Endothelial cell (in vitro differentiated cells): Measurements from ENCODE around the gene CD151. TPM values are rescaled to one million over a fixed set of nuclear protein-coding genes. Genes with fewer than 3 reads are reported as not detected.

Experiments used
- DNase-seq: peaks from one replicate; pipeline ENCODE4 v3.0.0; 2021; ENCODE audit warnings: low spot score
- H3K27ac Mint-ChIP-seq: one replicate; pipeline ENCODE4 v1.8.0; 2021; ENCODE audit warnings: mixed read lengths, inconsistent platforms; ENCODE audit not compliant: unreplicated experiment
- H3K27me3 Mint-ChIP-seq: one replicate; pipeline ENCODE4 v1.8.0; 2021; ENCODE audit warnings: mild to moderate bottlenecking, moderate library complexity, mixed read lengths, inconsistent platforms; ENCODE audit not compliant: unreplicated experiment
- H3K36me3 Mint-ChIP-seq: one replicate; pipeline ENCODE4 v1.8.0; 2021; ENCODE audit warnings: mild to moderate bottlenecking, low read depth, mixed read lengths, inconsistent platforms; ENCODE audit not compliant: unreplicated experiment
- H3K4me1 Mint-ChIP-seq: one replicate; pipeline ENCODE4 v1.8.0; 2021; ENCODE audit warnings: mild to moderate bottlenecking, mixed read lengths, inconsistent platforms; ENCODE audit not compliant: unreplicated experiment
- H3K4me3 Mint-ChIP-seq: one replicate; pipeline ENCODE4 v1.8.0; 2021; ENCODE audit warnings: mild to moderate bottlenecking, mixed read lengths, inconsistent platforms; ENCODE audit not compliant: unreplicated experiment
- H3K9me3 Mint-ChIP-seq: one replicate; pipeline ENCODE4 v1.8.0; 2021; ENCODE audit warnings: mixed read lengths, inconsistent platforms; ENCODE audit not compliant: unreplicated experiment
- total RNA-seq: library from RNA; stranded (reverse); fragmentation: NEBNext Ultra II Directional; extraction: Animal tissue kit (Norgen Biotek cat#: 25700); gene quantifications from one replicate; pipeline ENCODE4 v1.2.1, GENCODE V29; 2021; ENCODE audit not compliant: unreplicated experiment
- TF ChIP-seq, protein P1 (sequence below): fragments of 200-600 bp; sonication (generic); IDR thresholded peaks from one replicate; pipeline ENCODE4 v1.5.0; 2021; ENCODE audit warnings: antibody characterized with exemption; ENCODE audit not compliant: unreplicated experiment

The CD151 gene
- total RNA-seq, 1 donor from 2014 or later = 49.6 TPM

DNA sequence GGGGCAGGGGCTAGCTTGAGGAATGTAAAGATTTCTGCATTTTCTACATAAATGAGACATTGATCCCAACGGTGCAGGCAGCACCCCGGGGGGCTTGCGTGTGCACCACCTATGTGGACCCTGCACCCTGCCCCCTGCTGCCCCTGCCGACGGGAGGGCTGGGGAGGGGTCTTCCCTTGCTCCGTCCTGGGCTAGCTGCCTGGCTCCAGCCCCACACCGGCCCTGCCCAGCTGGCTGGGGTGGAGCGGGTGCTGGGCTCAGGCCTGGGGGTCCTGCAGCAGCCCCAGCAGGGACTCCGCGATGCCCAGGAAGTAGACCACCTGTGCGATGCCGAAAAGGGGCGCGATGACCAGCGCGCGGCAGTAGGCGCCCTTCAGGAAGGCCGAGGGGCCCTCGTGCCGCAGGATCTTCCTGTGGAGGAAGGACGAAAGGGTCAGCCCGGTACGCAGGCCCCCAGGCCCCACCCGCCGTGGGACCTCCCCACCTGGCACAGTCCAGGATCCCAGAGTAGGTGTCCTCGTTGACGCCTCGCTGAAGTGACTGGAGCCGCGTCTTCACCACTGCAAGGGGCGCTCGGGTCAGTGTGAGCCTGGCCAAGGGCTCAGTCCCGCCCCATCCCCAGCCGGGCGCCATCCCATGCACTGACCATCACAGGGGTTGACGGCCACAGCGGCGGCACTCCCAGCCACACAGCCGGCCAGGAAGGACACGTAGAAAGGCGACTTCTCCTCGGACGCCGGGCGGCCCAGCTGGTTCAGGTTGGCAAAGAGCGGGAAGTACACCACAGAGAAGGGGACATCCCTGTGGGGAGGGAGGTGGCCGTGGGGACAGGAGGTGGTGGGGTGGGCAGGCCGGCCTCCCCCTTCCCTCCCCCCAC lies 40.9 kb upstream of the CD151 start:
- Mint-ChIP-seq H3K4me3 (no peak overlapping the region), H3K36me3 (no peaks in the 10 kb centered on the region), H3K4me1 (no peaks in the 10 kb centered on the region), H3K9me3 (no peaks in the 10 kb centered on the region), H3K27ac (no peak overlapping the region), H3K27me3 (peaks cover 11% of the 10 kb centered on the region)
- DNase-seq = no peak
- TF ChIP-seq, protein P1, sequence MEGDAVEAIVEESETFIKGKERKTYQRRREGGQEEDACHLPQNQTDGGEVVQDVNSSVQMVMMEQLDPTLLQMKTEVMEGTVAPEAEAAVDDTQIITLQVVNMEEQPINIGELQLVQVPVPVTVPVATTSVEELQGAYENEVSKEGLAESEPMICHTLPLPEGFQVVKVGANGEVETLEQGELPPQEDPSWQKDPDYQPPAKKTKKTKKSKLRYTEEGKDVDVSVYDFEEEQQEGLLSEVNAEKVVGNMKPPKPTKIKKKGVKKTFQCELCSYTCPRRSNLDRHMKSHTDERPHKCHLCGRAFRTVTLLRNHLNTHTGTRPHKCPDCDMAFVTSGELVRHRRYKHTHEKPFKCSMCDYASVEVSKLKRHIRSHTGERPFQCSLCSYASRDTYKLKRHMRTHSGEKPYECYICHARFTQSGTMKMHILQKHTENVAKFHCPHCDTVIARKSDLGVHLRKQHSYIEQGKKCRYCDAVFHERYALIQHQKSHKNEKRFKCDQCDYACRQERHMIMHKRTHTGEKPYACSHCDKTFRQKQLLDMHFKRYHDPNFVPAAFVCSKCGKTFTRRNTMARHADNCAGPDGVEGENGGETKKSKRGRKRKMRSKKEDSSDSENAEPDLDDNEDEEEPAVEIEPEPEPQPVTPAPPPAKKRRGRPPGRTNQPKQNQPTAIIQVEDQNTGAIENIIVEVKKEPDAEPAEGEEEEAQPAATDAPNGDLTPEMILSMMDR = no peak

DNA sequence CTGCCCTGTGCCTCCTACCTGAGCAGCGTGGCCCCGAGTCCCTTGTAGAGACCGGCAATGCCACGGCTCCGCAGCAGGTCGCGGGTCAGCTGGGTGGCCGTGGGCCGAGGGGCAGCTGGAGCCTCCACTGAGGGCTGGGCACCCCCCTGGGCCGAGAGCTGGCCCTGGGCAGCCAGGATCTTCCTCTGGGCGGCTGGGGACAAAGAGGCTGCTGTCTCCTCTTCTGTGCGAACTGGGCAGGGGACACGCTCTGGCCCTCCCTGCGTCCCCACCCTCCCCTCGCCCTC lies 40.3 kb upstream of the CD151 start:
- Mint-ChIP-seq H3K9me3 (no peaks in the 10 kb centered on the region), H3K4me3 (no peak overlapping the region), H3K27ac (no peak overlapping the region), H3K4me1 (no peaks in the 10 kb centered on the region), H3K27me3 (peaks cover 11% of the 10 kb centered on the region), H3K36me3 (no peaks in the 10 kb centered on the region)
- DNase-seq = no peak
- TF ChIP-seq, protein P1 = no peak

DNA sequence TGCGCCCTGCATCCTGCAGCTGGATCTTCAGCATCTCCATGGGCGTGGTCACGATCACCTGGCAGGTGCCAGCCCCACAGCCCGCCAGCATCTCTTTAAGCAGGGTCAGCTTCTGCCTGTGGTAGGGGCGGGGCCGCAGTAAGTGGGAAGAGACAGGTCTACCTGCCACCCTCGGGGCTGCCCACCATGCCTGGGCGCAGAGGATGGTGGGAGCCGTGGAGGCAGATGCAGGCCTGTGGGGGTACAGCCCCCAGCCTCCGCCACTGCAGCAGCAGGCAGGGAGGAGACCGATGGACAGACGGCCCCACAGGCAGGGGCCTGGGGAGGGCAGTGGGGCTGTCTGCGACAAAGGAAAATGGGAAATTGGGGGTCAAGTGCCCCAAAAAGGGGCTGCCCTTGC lies 39.9 kb upstream of the CD151 start:
- Mint-ChIP-seq H3K27ac (no peak overlapping the region), H3K36me3 (no peaks in the 10 kb centered on the region), H3K9me3 (no peaks in the 10 kb centered on the region), H3K27me3 (peaks cover 10% of the 10 kb centered on the region), H3K4me3 (no peak overlapping the region), H3K4me1 (no peaks in the 10 kb centered on the region)
- no peak for DNase-seq
- TF ChIP-seq, protein P1 = no peak

DNA sequence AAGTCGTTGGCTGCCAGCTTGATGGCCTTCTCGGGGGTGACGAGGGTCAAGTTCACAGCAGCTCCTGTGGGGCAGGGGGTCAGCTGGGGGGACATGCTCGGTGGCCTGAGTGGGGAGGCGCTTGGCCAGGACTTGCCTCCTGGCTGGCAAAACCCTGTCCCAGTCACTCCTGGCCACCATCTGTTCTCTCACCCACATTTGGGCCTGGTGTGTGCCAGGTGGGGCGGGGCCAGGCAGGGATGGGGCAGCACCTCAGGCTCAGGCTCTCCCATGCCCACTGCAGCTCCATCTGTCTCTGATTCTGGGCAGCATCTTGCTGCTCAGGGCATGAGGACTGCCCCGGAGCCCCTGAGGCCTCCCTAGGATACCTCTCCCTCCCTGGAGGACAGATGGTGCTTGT lies 39.2 kb upstream of the CD151 start:
- H3K4me3 Mint-ChIP-seq = no peak overlapping the region
- peaks cover 9% of the 10 kb centered on the region for H3K27me3 Mint-ChIP-seq
- no peaks in the 10 kb centered on the region for H3K9me3 Mint-ChIP-seq
- no peaks in the 10 kb centered on the region for H3K4me1 Mint-ChIP-seq
- no peak for DNase-seq
- TF ChIP-seq, protein P1 = no peak
- H3K36me3 Mint-ChIP-seq = no peaks in the 10 kb centered on the region
- H3K27ac Mint-ChIP-seq = no peak overlapping the region

GRCh38 chr11:794013-794765 lies 38.6 kb upstream of the CD151 start:
- Mint-ChIP-seq H3K36me3 (no peaks in the 10 kb centered on the region), H3K9me3 (no peaks in the 10 kb centered on the region), H3K27ac (no peak overlapping the region), H3K4me3 (no peak overlapping the region), H3K4me1 (no peaks in the 10 kb centered on the region), H3K27me3 (peaks cover 9% of the 10 kb centered on the region)
- DNase-seq = no peak
- TF ChIP-seq, protein P1 = no peak
